Measurements from ENCODE around the gene DMAP1.

DNA sequence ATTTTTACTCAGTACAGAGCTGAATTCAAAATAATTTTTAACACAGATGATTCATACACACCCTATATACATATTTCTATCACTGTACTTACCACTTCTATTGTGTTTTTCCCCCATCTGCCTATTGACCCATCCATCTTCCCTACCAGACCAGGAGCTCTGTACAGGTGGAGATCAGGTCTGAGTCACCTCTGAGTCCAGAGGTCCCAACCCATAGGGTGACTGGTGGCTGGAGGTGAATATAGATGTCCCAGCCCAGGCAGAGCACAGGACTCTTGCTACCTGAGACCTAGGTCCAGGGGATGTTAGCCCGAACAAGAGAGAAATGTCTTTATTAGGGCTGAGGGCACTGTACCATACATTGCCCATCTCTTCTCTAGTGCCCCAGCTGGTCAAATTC is 54.8 kb downstream of the DMAP1 start:
- TF ChIP-seq POLR2A (IDR thresholded peaks at IDR 0.05; ENCODE audit: low read length) (no peak), GATA1 (IDR thresholded peaks at IDR 0.05; ENCODE audit: low read depth, low read length) (no peak)
